Inflammatory macrophage treated with lipopolysaccharide for 4 hours (primary cell): ENCODE measurements around the gene CAMK1.

Experiments used
- DNase-seq: peaks from one replicate; pipeline ENCODE4 v3.0.0-alpha.2; 2020

Gene CAMK1

DNA sequence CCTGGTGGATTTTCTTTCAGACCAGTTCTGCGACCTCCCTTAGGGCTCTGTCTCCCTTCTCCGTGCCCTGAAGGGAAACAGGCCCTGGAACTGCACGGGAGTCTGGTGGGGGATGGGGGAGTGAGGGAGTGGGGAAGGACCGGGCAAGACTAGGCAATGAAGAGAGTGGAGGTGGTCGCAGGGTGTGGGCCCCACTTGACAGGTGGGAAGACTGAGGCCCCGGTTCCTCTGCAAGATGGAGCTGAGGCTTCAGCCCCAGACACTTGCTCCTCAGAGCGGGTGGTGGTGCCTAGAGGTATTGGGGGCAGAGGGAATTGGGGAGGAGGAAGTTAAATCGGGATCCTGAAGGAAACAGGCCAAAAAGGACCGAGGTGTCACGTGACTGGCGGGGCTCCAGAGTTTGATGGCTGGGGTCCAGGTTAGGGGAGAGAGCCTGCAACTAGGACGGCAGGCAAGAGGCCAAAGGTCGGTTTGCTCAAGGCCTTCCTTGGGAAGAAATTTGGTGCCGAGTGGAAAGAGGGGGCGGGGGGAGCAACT lies 597 bp upstream of the CAMK1 start:
- no peak for DNase-seq

- no peak for DNase-seq
Observed at GRCh38 chr3:9769012-9769411, 735 bp downstream of the CAMK1 start.

DNA sequence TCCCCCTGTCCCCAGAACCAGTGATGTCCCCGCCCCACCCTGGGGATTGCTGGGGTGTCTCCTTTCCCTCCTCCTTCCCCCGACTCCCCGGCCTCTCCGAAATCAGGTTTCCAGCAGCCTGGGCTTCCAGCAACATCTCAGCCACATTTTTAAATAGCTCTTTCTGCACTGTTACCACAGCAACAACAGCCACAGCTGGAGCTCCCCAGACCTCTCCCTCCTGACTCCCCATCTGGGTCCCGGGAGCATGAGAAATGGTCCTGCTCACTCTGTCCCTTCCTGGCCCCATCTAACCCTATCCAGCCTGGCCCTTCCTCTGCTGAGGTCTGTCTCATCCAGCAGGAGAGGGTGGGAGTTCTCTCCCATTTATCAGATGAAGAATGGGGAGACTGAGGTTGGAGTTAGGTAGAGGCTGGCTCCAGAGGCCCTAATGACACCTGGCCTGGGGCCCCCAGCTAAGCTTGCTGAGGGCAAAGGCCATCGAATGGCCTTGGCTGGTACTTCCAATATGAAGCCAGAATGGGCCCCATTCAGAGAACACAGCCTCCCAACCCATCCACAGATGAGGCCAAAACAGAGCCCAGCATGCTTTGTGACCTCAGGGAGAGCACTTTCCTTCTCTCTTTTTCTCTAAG lies 1.5 kb downstream of the CAMK1 start:
- no peak for DNase-seq

- peak; percentile 58 for DNase-seq
Observed at GRCh38 chr3:9767418-9767817, 2.3 kb downstream of the CAMK1 start.

- DNase-seq = no peak
Observed at GRCh38 chr3:9765865-9766264, 3.9 kb downstream of the CAMK1 start.

GRCh38 chr3:9762871-9763270 lies 6.9 kb downstream of the CAMK1 start:
- no peak for DNase-seq

DNA sequence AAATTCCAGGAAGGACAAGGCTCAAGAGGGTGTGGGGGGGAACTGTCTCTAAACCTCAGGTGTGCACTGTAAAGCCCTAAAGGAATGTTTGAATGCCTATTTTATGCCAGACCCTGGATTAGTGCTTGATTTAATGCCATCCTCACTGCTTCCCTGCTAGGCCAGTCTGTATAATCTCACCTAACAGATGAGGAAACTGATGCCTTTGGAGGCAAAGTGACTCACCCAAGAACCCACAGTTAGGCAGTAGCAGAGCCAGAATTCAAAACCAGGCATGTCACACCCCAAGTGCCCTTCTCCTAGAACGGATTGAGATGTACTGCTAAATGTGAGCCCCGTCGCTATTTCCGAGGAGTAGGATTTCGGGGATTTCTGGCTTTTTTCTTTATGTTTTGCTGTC lies 7.8 kb downstream of the CAMK1 start:
- DNase-seq = no peak

- no peak for DNase-seq
Observed at GRCh38 chr3:9760779-9761505, 8.8 kb downstream of the CAMK1 start.

GRCh38 chr3:9757427-9757826 lies 12.3 kb downstream of the CAMK1 start:
- DNase-seq = no peak

DNA sequence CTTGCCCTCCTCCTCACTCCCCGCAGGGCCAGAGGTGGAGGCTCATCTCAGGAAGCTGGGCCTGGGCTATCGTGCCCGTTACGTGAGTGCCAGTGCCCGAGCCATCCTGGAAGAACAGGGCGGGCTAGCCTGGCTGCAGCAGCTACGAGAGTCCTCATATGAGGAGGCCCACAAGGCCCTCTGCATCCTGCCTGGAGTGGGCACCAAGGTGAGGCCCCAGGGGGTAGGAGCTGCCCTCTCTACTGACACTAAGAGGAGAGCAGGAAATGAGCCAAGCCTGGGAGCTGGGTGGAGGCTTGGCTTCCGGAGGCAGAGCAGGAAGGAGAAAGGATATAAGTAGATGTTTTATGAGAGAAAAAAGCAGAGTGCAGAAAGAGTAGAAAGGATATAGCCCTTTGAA lies 15.1 kb downstream of the CAMK1 start:
- DNase-seq = no peak

GRCh38 chr3:9750556-9751411 lies 19.0 kb downstream of the CAMK1 start:
- no peak for DNase-seq

- peak; percentile 98 for DNase-seq
Observed at GRCh38 chr3:9749645-9750555, 19.8 kb downstream of the CAMK1 start, which contains the start of gene OGG1. TSS of gene OGG1 (plus strand) at chr3:9749952. CDS start at chr3:9750287, 335 bp downstream.

GRCh38 chr3:9749296-9749644 lies 20.5 kb downstream of the CAMK1 start:
- no peak for DNase-seq

DNA sequence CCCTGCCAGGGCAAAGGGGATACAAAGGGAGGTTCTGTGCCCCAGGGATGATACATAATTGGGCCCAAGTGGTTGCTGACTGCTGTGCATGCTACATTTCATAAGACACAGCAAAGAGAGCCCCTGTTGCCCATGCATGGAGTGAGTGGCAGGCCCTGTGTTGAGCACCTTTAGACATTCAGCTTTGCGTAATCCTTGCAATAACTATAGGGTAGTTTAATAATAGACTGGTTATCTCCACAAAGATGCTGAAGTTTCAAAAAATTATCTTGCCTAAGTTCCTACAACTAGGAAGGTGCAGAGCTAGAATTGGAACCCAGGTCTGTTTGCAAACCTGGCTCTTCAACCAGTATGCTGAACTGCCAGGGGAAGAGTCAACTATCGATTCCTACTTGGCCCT lies 21.7 kb downstream of the CAMK1 start:
- no peak for DNase-seq

DNA sequence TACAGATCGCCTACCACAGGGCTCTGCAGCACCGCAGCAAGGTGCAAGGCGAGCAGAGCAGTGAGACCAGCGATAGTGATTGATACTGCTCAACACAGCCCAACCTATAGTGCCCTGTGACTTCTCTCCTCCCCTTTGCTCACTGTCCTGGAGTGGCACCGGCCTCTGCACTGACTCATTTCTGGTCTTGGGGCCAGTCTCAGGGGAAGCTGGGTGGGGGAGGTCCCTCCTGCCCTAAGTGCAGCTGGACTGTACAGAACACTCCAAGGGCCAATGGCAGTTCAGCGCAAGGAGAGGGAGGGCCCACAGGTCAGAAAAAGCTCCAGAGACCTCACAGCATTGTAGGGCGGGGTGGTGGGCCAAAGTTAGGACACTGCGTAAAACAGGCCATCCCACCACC lies 22.5 kb downstream of the CAMK1 start:
- DNase-seq = peak; percentile 36

- no peak for DNase-seq
Observed at GRCh38 chr3:9746330-9746729, 23.4 kb downstream of the CAMK1 start.

DNA sequence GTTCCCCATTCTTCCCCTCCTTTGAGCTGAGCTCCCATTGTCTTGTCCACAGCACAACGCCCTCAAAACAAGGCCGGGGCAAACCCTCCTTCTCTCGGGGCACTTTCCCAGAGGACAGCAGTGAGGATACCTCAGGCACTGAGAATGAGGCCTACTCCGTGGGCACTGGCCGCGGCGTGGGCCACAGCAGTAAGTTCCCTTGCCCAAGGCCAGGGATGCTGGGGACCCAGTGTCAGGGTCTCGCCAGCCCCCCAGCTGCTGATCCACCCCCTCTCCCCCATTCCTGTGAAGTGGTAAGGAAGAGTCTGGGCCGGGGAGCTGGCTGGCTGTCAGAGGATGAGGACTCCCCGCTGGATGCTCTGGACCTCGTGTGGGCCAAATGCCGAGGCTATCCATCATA lies 24.2 kb downstream of the CAMK1 start:
- no peak for DNase-seq

GRCh38 chr3:9744162-9744561 lies 25.6 kb downstream of the CAMK1 start:
- no peak for DNase-seq

DNA sequence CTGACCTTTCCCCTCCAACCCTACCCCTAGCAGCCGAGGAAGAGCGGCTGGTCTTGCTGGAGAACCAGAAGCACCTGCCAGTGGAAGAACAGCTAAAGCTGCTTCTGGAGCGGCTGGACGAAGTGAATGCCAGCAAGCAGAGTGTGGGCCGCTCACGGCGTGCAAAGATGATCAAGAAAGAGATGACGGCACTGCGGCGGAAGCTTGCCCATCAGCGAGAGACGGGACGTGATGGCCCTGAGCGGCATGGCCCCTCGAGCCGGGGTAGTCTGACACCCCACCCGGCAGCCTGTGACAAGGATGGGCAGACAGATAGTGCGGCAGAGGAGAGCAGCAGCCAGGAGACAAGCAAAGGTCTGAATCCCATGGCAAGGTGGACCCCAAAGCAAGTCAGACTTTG lies 26.2 kb downstream of the CAMK1 start:
- no peak for DNase-seq

DNA sequence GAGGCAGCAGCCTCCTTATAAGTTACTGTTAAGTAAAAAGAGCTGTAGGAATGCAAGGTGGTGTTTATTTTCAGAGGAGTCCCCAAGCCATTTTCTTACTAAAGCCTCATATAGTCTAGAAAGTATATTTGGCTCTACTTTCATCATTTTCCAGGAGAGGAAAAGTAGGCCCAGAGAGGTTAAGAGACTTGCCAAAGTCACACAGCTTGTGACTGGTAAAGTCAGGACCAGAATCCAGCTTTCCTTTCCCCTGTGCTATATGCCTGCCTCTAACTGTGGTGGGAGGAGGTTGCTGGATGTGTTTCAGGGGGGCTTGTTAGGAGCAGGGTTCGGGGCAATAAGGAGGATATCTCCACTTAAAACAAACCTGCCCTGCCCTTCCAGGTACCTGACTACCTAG lies 27.2 kb downstream of the CAMK1 start:
- DNase-seq = no peak

DNA sequence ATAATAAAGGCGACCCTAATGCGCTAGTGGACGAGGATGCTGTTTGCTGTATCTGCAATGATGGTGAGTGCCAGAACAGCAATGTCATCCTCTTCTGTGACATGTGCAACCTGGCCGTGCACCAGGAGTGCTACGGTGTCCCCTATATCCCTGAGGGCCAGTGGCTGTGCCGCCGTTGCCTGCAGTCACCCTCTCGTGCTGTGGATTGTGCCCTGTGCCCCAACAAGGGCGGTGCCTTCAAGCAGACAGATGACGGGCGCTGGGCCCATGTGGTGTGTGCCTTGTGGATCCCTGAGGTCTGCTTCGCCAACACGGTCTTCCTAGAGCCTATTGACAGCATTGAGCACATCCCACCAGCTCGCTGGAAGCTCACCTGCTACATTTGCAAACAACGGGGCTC lies 30.6 kb downstream of the CAMK1 start:
- DNase-seq = no peak

DNA sequence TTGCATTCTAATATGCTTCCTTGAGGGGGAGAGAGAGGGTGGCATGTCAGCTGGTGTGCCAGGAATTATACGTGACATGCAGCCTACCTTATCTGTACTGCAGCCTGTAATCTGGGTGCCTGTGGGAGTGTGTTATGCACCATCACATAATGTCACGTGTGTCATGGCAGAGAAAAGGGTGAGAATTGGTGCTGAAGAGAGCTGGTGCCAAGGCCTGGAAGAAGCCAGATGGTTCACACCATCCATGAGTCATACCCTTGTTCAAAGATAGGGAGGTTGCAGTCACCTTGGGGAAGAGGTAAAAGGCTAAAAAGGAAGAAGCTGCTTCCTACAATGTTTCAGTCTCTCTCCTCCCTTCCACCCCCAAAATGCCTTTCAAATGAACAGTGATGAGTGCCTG lies 32.9 kb downstream of the CAMK1 start:
- no peak for DNase-seq

DNA sequence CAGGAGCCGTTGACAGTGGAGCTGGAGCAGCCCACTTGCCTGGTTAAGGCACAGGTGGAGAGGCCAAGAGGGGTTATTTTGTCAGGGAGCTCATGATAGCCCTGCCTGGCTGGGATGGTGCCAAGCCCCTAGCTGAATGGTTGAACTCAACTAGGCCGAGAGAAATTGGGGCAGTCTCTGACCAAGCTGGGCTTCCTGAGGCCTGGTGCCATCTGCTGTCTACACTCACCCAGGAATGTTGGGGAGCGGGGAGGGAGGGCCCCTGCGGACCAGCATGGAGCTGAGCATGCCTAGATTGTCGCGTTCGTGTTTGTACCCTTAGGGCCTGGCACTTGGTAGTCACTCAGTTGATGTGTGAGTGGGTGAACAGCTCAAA lies 37.0 kb downstream of the CAMK1 start:
- DNase-seq = no peak
